Esophagus squamous epithelium (tissue), 4 donors: ENCODE results near the gene HLCS.

ENCODE experiments used
- POLR2A ChIP-seq, 4 donors: fragments of 450-650 bp; IDR thresholded peaks; one replicate each; pipeline ENCODE4 v1.6.1; 2017; ENCODE audit warnings: antibody characterized with exemption in 4 of 4, mild to moderate bottlenecking in 4 of 4, moderate library complexity in 3 of 4
- TF ChIP-seq, protein P1 (sequence below), 6 experiments: fragments of 450-650 bp in 4 of 6; fragments of 200-600 bp in 2 of 6; sonication (generic) in 2 of 6; IDR thresholded peaks; one replicate each; pipeline ENCODE4 v1.5.1; 2016 to 2019; ENCODE audit warnings: antibody characterized with exemption in 6 of 6, mild to moderate bottlenecking in 4 of 6, moderate library complexity in 4 of 6

DNA sequence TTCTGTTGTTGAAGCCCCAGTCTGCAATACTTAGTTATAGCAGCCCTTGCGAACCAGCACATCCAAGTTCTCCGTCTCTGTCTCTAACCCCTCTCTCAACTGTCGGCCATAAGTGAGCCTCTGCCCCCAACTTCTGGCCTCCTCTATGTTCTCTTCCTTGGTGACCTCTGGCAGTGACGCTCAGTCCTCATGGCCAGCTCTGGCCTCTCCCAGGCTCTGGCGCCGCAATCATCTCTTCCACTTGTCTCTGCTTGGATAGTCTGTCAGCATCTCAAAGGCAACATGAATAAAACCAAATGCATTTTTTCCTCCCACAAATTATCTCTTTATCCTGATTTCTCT lies 8.4 kb upstream of the HLCS start:
- TF ChIP-seq, protein P1, sequence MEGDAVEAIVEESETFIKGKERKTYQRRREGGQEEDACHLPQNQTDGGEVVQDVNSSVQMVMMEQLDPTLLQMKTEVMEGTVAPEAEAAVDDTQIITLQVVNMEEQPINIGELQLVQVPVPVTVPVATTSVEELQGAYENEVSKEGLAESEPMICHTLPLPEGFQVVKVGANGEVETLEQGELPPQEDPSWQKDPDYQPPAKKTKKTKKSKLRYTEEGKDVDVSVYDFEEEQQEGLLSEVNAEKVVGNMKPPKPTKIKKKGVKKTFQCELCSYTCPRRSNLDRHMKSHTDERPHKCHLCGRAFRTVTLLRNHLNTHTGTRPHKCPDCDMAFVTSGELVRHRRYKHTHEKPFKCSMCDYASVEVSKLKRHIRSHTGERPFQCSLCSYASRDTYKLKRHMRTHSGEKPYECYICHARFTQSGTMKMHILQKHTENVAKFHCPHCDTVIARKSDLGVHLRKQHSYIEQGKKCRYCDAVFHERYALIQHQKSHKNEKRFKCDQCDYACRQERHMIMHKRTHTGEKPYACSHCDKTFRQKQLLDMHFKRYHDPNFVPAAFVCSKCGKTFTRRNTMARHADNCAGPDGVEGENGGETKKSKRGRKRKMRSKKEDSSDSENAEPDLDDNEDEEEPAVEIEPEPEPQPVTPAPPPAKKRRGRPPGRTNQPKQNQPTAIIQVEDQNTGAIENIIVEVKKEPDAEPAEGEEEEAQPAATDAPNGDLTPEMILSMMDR (IDR thresholded peaks at IDR 0.05): no peak
- no peak for TF ChIP-seq POLR2A (IDR thresholded peaks at IDR 0.05)
